ENCODE data around the gene ARHGAP35. TPM values are rescaled to one million over a fixed set of nuclear protein-coding genes. Genes with fewer than 3 reads are reported as not detected.

ARHGAP35 gene
- polyA plus RNA-seq, 1 of the 3 experiments (the other 2 are of a cell fraction), result 25.1 TPM

DNA sequence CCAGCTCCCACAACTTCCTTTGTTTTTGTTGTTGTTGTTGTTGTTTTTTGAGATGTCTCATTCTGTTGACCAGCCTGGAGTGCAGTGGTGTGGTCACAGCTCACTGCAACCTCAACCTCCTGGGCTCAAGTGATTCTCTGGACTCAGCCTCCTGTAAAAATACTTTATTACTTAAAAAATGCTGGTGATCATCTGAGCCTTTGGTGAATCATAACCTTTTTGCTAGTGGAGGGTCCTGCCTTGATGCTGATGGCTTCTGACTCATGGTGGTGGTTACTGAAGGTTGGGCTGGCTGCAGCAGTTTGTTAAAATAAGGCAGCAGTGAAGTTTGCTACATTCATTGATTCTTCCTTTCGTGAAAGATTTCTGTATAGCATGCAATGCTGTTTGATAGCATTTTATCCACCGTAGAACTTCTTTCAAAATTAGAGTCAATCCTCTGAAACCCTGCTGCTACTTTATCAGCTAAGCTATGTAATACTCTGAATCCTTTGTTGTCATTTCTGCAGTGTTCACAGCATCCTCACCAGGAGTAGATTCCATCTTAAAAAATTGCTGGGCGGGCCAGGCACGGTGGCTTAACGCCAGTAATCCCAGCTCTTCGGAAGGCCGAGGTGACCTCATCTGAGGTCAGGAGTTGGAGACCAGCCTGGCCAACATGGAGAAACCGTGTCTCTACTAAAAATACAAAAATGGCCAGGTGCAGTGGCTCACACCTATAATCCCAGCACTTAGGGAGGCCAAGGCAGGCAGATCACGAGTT is 18.0 kb downstream of the ARHGAP35 start (continued):
- TF ChIP-seq REST (IDR thresholded peaks at IDR 0.05; ENCODE audit: low read depth, low read length), result no peak
- peak in 1 of 2 experiments; percentile 60; a peak in 1 of 4 replicates for TF ChIP-seq EP300 (IDR thresholded peaks at IDR 0.05; ENCODE audit: borderline replicate concordance in 1 of 2, low read depth in 1 of 2, low read length in 1 of 2)
- no peak for TF ChIP-seq FOXM1 (IDR thresholded peaks at IDR 0.05; ENCODE audit: low read depth)
- no peak for TF ChIP-seq FOXJ3 (CRISPR knock-in tag; IDR thresholded peaks at IDR 0.05)
- no peak for TF ChIP-seq RFX5 (IDR thresholded peaks at IDR 0.05; ENCODE audit: low read length)
- peak; percentile 67 for TF ChIP-seq NFIC (IDR thresholded peaks at IDR 0.05; ENCODE audit: borderline replicate concordance)
- TF ChIP-seq TAF1 (IDR thresholded peaks at IDR 0.05; ENCODE audit: borderline replicate concordance, low read depth, low read length), result no peak
- TF ChIP-seq, protein P1, sequence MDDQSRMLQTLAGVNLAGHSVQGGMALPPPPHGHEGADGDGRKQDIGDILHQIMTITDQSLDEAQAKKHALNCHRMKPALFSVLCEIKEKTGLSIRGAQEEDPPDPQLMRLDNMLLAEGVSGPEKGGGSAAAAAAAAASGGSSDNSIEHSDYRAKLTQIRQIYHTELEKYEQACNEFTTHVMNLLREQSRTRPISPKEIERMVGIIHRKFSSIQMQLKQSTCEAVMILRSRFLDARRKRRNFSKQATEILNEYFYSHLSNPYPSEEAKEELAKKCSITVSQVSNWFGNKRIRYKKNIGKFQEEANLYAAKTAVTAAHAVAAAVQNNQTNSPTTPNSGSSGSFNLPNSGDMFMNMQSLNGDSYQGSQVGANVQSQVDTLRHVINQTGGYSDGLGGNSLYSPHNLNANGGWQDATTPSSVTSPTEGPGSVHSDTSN (IDR thresholded peaks at IDR 0.05), result peak; percentile 72
- TF ChIP-seq NRF1 (IDR thresholded peaks at IDR 0.05; ENCODE audit: low read depth, low read length), result no peak
- TF ChIP-seq SIN3A (IDR thresholded peaks at IDR 0.05; ENCODE audit: borderline replicate concordance, low read depth, low read length), result peak; percentile 67; the same call in 1 of the 2 replicates

- H3K4me2 ChIP-seq, result 0 out of 2 replicates have a peak overlapping the region, but pooled peaks have one; percentile 27
- CTCF ChIA-PET, result no interaction called here
These were observed 19.6 kb downstream of the ARHGAP35 start for GRCh38 chr19:46880431-46880830.

More at GRCh38 chr19:46880431-46880830, 19.6 kb downstream of the ARHGAP35 start:
- 94% methylated on average over 1 of the region's 1 CpG for WGBS (ENCODE audit: low lambda C conversion rate)
- peak overlapping the region in 1 of 2 experiments; percentile 91; a peak in 2 of 4 replicates for H3K27ac ChIP-seq (ENCODE audit: low read depth in 2 of 2, low read length in 1 of 2)
- H3K4me3 ChIP-seq (ENCODE audit: low read depth in 2 of 2, low read length in 1 of 2), result no peak overlapping the region
- TF ChIP-seq TCF12 (IDR thresholded peaks at IDR 0.05), result no peak
- TF ChIP-seq, protein P1 (IDR thresholded peaks at IDR 0.05), result no peak
- no peak for TF ChIP-seq USF2 (IDR thresholded peaks at IDR 0.05; ENCODE audit: borderline replicate concordance, low read depth, low read length)
- no peak for TF ChIP-seq RXRA (IDR thresholded peaks at IDR 0.05; ENCODE audit: borderline replicate concordance, low read depth)
- TF ChIP-seq JUND (IDR thresholded peaks at IDR 0.05), result no peak
- H3K9me3 ChIP-seq, result no peaks in the 10 kb centered on the region
- DNase-seq, result no peak
- H3K9ac ChIP-seq, result no peak overlapping the region
- no peaks in the 10 kb centered on the region for H3K27me3 ChIP-seq (ENCODE audit: insufficient read depth)
- POLR2A ChIA-PET, result no interaction called here
- no peaks in the 10 kb centered on the region for H3K9me2 ChIP-seq
- H3K4me1 ChIP-seq (ENCODE audit: control insufficient read depth in 1 of 2, insufficient read depth in 2 of 2, low read depth in 1 of 2, low read length in 1 of 2), result peaks cover 0 to 17% of the 10 kb centered on the region in 2 experiments; a peak in 2 of 4 replicates
- no peak overlapping the region for H2AFZ ChIP-seq (ENCODE audit: low read depth)
- H3F3A ChIP-seq (replicated peaks; ENCODE audit: insufficient read depth), result peaks cover 43% of the 10 kb centered on the region
- peaks cover 29% of the 10 kb centered on the region for H4K20me1 ChIP-seq (ENCODE audit: insufficient read depth)
- H3K79me2 ChIP-seq (ENCODE audit: insufficient read depth), result peaks cover 91% of the 10 kb centered on the region
- no peaks in the 10 kb centered on the region for H3K36me3 ChIP-seq (replicated peaks in 1 of 2; ENCODE audit: control insufficient read depth in 1 of 2, insufficient read depth in 2 of 2, low read length in 1 of 2)
